GM20000 (cell line): ENCODE measurements around the gene ACAD10.

Experiments
- DNase-seq: peaks from one replicate; pipeline ENCODE4 v3.0.0; 2012; ENCODE audit warnings: low spot score
- CTCF ChIP-seq: IDR thresholded peaks from 2 replicates; pipeline ENCODE4 v1.5.1; 2012; ENCODE audit warnings: mild to moderate bottlenecking, control low read depth; ENCODE audit errors: extremely low read depth, missing control alignments

The ACAD10 gene

GRCh38 chr12:111791507-111791906 is 105.7 kb downstream of the ACAD10 start:
- no peak for DNase-seq
- TF ChIP-seq CTCF = no peak

GRCh38 chr12:111792155-111792855 is 106.5 kb downstream of the ACAD10 start:
- DNase-seq = no peak
- TF ChIP-seq CTCF = no peak

- no peak for DNase-seq
- TF ChIP-seq CTCF = no peak
Measured at GRCh38 chr12:111792856-111793235, 107.0 kb downstream of the ACAD10 start.

- DNase-seq = no peak
- no peak for TF ChIP-seq CTCF
Measured at GRCh38 chr12:111798182-111798581, 112.3 kb downstream of the ACAD10 start.

GRCh38 chr12:111799758-111800157 is 113.9 kb downstream of the ACAD10 start:
- no peak for TF ChIP-seq CTCF

GRCh38 chr12:111803038-111803626 is 117.3 kb downstream of the ACAD10 start:
- no peak for TF ChIP-seq CTCF
- DNase-seq = no peak

More at GRCh38 chr12:111799758-111800157, 113.9 kb downstream of the ACAD10 start:
- no peak for DNase-seq

- no peak for TF ChIP-seq CTCF
- no peak for DNase-seq
Measured at GRCh38 chr12:111803851-111804250, 118.0 kb downstream of the ACAD10 start.
